Forelimb muscle (tissue), 1 donor: ENCODE measurements around the gene GATAD2A. TPM values are rescaled to one million over a fixed set of nuclear protein-coding genes. Genes with fewer than 3 reads are reported as not detected.

Experiments
- polyA plus RNA-seq: library from polyadenylated mRNA; unstranded; fragments of 120-200 nt; gene quantifications from one replicate; pipeline ENCODE4 v1.2.1, GENCODE V29; 2013; ENCODE audit not compliant: insufficient read length

The GATAD2A gene
- polyA plus RNA-seq, 1 donor: 45.7 TPM

Other genes starting within 250 kb of the GATAD2A start
- 2.2 TPM for gene MEF2B, start 235.4 kb upstream of the GATAD2A start, polyA plus RNA-seq
- 12.0 TPM for gene BORCS8, start 213.5 kb upstream of the GATAD2A start, polyA plus RNA-seq
- gene RFXANK, start 213.4 kb upstream of the GATAD2A start, polyA plus RNA-seq: 66.5 TPM
- gene NR2C2AP, start 202.3 kb upstream of the GATAD2A start, polyA plus RNA-seq: 7.7 TPM
- gene NCAN, start 193.7 kb upstream of the GATAD2A start, polyA plus RNA-seq: 0.16 TPM
- gene TM6SF2, start 132.4 kb upstream of the GATAD2A start, polyA plus RNA-seq: 2.0 TPM
- 33.3 TPM for gene SUGP1, start 85.2 kb upstream of the GATAD2A start, polyA plus RNA-seq
- gene MAU2, start 84.8 kb upstream of the GATAD2A start, polyA plus RNA-seq: 51.7 TPM
- gene TSSK6, start 109.9 kb downstream of the GATAD2A start, polyA plus RNA-seq: 0.56 TPM
- gene NDUFA13, start 110.5 kb downstream of the GATAD2A start, polyA plus RNA-seq: 187 TPM
- gene YJEFN3, start 123.2 kb downstream of the GATAD2A start, polyA plus RNA-seq: 6.9 TPM
- 2.2 TPM for gene CILP2, start 132.6 kb downstream of the GATAD2A start, polyA plus RNA-seq
- gene PBX4, start 213.0 kb downstream of the GATAD2A start, polyA plus RNA-seq: 1.8 TPM
- 4.6 TPM for gene LPAR2, start 222.5 kb downstream of the GATAD2A start, polyA plus RNA-seq
- 2.5 TPM for gene GMIP, start 238.0 kb downstream of the GATAD2A start, polyA plus RNA-seq